SK-N-MC (cell line): Measurements from ENCODE around the gene FKBP10.
"Not testable (repeated sequence)": the region's sequence is repeated elsewhere in the genome, so short reads cannot be mapped to it uniquely, and the experiment has no call there.

Experiments
- DNase-seq: peaks from one replicate; pipeline ENCODE4 v3.0.0-alpha.2; 2011; ENCODE audit warnings: low read depth, low spot score
- H3K27ac ChIP-seq: fragments of 200-600 bp; sonication (generic); 2 replicates; pipeline ENCODE4 v1.5.1; 2016; ENCODE audit warnings: mixed run types
- H3K36me3 ChIP-seq: fragments of 200-600 bp; sonication (generic); 2 replicates; pipeline ENCODE4 v1.6.1; 2017; ENCODE audit warnings: antibody characterized with exemption, low read length, mixed read lengths; ENCODE audit not compliant: insufficient read depth
- H3K4me3 ChIP-seq: fragments of 200-600 bp; sonication (generic); 2 replicates; pipeline ENCODE4 v1.5.1; 2016
- H3K9ac ChIP-seq: fragments of 200-600 bp; sonication (generic); 2 replicates; pipeline ENCODE4 v1.8.0; 2017; ENCODE audit warnings: mixed run types, mixed read lengths; ENCODE audit not compliant: insufficient read length
- H3K9me3 ChIP-seq: fragments of 200-600 bp; sonication (generic); 2 replicates; pipeline ENCODE4 v1.6.1; 2017; ENCODE audit warnings: low read depth, mild to moderate bottlenecking, antibody characterized with exemption, low read length, moderate library complexity, mixed read lengths
- EZH2 ChIP-seq: fragments of 200-600 bp; sonication (generic); IDR thresholded peaks from one replicate; pipeline ENCODE4 v1.6.1; 2017; ENCODE audit warnings: antibody characterized with exemption
- FOXP2 ChIP-seq: optimal IDR thresholded peaks from 2 replicates; pipeline ENCODE3; 2011; ENCODE audit warnings: mild to moderate bottlenecking, moderate library complexity; ENCODE audit not compliant: insufficient read depth; ENCODE audit errors: extremely low read length, control extremely low read depth
- POLR2AphosphoS5 ChIP-seq: IDR thresholded peaks from 2 replicates; pipeline ENCODE4 v1.6.1; 2012; ENCODE audit warnings: mild to moderate bottlenecking, low read depth, low read length, borderline replicate concordance

Gene FKBP10

DNA sequence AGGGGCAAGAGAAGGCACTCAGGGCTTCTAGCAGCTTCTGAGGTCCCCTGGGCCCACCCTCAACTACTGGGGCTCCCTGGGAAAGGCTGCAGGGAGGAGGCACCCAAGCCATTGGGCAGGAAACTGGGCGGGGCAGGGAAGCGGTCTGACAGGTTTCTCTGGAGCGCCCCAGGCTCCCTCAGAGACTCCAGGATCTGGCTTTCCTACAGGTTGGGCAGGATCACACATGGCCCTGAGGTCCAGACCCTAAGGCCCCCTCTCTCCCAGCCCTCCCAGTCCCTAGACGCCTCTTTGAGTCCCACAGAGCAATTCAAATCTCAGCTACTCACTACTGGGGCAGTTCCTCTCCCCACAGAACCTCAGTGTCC lies 40.6 kb upstream of the FKBP10 start:
- no peak overlapping the region for H3K27ac ChIP-seq
- no peak overlapping the region for H3K4me3 ChIP-seq
- no peak for DNase-seq
- no peak for TF ChIP-seq FOXP2
- no peak for TF ChIP-seq POLR2AphosphoS5
- no peak for TF ChIP-seq EZH2
- no peaks in the 10 kb centered on the region for H3K9me3 ChIP-seq
- no peak overlapping the region for H3K9ac ChIP-seq
- peaks cover 20% of the 10 kb centered on the region; the same call in 1 of the 2 replicates for H3K36me3 ChIP-seq

GRCh38 chr17:41772586-41773189 lies 40.1 kb upstream of the FKBP10 start:
- Histone ChIP-seq H3K36me3 (peaks cover 18% of the 10 kb centered on the region; the same call in 1 of the 2 replicates), H3K27ac (no peak overlapping the region), H3K9me3 (no peaks in the 10 kb centered on the region), H3K9ac (no peak overlapping the region), H3K4me3 (no peak overlapping the region)
- TF ChIP-seq POLR2AphosphoS5 = no peak
- TF ChIP-seq FOXP2 = no peak
- TF ChIP-seq EZH2 = no peak
- no peak for DNase-seq

DNA sequence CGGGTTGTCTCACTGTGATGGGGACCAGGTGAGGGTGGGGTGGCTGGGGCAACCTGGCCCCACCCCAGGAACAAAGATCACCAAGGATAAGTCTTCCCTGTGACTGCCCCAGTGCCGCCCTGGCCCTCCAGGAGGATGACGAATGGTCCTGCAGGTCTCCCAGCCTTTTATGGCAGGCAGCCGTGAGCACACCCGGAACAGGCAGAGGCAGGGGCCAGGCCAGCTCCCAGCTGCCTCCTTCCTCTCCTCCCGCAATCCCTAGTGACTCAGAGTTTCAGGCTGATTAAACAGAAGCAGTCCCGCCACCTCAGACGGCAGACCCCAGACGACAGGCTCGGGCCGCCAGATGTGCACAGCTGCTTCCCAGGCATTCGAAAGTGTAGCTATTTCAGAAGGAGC lies 39.6 kb upstream of the FKBP10 start:
- no peak for DNase-seq
- Histone ChIP-seq H3K9me3 (no peaks in the 10 kb centered on the region), H3K36me3 (peaks cover 17% of the 10 kb centered on the region; the same call in 1 of the 2 replicates), H3K9ac (no peak overlapping the region), H3K4me3 (no peak overlapping the region), H3K27ac (no peak overlapping the region)
- TF ChIP-seq FOXP2 (no peak), EZH2 (no peak)

GRCh38 chr17:41773731-41774193 lies 39.0 kb upstream of the FKBP10 start:
- Histone ChIP-seq H3K9me3 (no peaks in the 10 kb centered on the region), H3K4me3 (no peak overlapping the region), H3K27ac (no peak overlapping the region), H3K9ac (no peak overlapping the region), H3K36me3 (peaks cover 12% of the 10 kb centered on the region; the same call in 1 of the 2 replicates)
- no peak for DNase-seq
- TF ChIP-seq FOXP2 (no peak), EZH2 (no peak), POLR2AphosphoS5 (no peak)

GRCh38 chr17:41775394-41776226 lies 37.2 kb upstream of the FKBP10 start:
- Histone ChIP-seq H3K4me3 (no peak overlapping the region), H3K36me3 (peaks cover 2% of the 10 kb centered on the region; the same call in 1 of the 2 replicates), H3K27ac (no peak overlapping the region), H3K9me3 (no peaks in the 10 kb centered on the region), H3K9ac (no peak overlapping the region)
- no peak for TF ChIP-seq FOXP2
- TF ChIP-seq EZH2 = no peak
- TF ChIP-seq POLR2AphosphoS5 = no peak
- DNase-seq = no peak

GRCh38 chr17:41776262-41776900 lies 36.4 kb upstream of the FKBP10 start:
- not testable (repeated sequence) for H3K4me3 ChIP-seq, H3K9me3 ChIP-seq, H3K27ac ChIP-seq, H3K36me3 ChIP-seq, H3K9ac ChIP-seq, DNase-seq

DNA sequence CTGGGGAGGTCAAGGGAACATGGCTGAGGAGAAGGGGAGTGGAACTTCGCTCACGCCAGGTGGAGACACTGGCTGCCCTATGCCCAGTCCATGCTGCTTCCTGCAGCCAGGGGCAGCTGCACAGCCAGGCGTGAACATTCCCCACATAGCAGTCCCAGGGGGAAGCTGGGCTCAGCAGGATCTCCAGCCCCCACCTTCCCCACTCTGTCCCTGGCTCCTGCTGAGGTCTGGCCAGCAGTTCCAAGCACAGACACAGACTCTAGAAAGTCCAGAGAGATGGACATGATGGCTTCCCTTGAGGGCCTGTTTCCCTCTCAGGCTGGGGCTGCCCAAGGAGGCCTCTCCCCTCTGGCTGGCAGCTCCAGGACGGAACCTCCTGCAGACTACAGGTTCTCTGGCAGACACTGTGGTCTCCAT lies 35.6 kb upstream of the FKBP10 start:
- no peak overlapping the region for H3K27ac ChIP-seq
- H3K9ac ChIP-seq = no peak overlapping the region
- no peaks in the 10 kb centered on the region for H3K9me3 ChIP-seq
- TF ChIP-seq EZH2 (no peak), POLR2AphosphoS5 (no peak), FOXP2 (no peak)
- no peak for DNase-seq
- H3K4me3 ChIP-seq = no peak overlapping the region
- H3K36me3 ChIP-seq = no peaks in the 10 kb centered on the region

- DNase-seq = no peak
- TF ChIP-seq POLR2AphosphoS5 (no peak), FOXP2 (no peak), EZH2 (no peak)
- H3K4me3 ChIP-seq = no peak overlapping the region
- H3K27ac ChIP-seq = no peak overlapping the region
- H3K36me3 ChIP-seq = no peaks in the 10 kb centered on the region
- no peaks in the 10 kb centered on the region for H3K9me3 ChIP-seq
- H3K9ac ChIP-seq = no peak overlapping the region
These were observed 35.1 kb upstream of the FKBP10 start for GRCh38 chr17:41777574-41778188.
